HepG2 (cell line): ENCODE data around the gene SIRT7. TPM values are rescaled to one million over a fixed set of nuclear protein-coding genes. Genes with fewer than 3 reads are reported as not detected.

Experiments
- ATAC-seq: fragments of 200-7000 bp; cut with Tn5 transposase; 3 replicates; pipeline ENCODE4 v1.9.1; 2020; ENCODE audit warnings: mild to moderate bottlenecking, moderate library complexity
- BruUV-seq: library from RNA; stranded (reverse); fragments of 400-500 nt; replicated peaks from 2 replicates; lab custom pipeline; 2021; lab: Mats Ljungman, UMichigan
- CTCF ChIA-PET: fragments of 300-600 bp; formaldehyde crosslinking; extraction: SDS; loops from one replicate; lab custom pipeline; 2021; ENCODE audit warnings: low total read pairs, inconsistent platforms, low intra/inter-chr PET ratio; lab: Yijun Ruan, JAX
- POLR2A ChIA-PET: fragments of 350-600 bp; sonication (Branson Sonifier 250); formaldehyde crosslinking; loops from one replicate; lab custom pipeline; 2020; ENCODE audit warnings: antibody characterized with exemption, inconsistent platforms; lab: Yijun Ruan, JAX
- DNase-seq: peaks from one replicate; pipeline ENCODE4 v3.0.0-alpha.2; 2015; ENCODE audit warnings: low spot score
- FAIRE-seq: peaks from 3 replicates; lab custom pipeline; 2011; peaks lifted over from hg19 to GRCh38; lab: Jason Lieb, UNC
- H2AFZ ChIP-seq: one replicate; pipeline ENCODE4 v1.6.1; 2011; ENCODE audit warnings: low read length, inconsistent platforms
- H3K27ac ChIP-seq: fragments of 300-600 bp; 3 replicates; pipeline ENCODE4 v1.8.0; 2011; ENCODE audit warnings: mixed run types, mild to moderate bottlenecking, mixed read lengths, low read length, inconsistent platforms; ENCODE audit not compliant: insufficient read depth; ENCODE audit errors: extremely low read length
- H3K27me3 ChIP-seq, 2 experiments: fragments of 200-600 bp in 1 of 2; 2 replicates in 1 of 2; 3 replicates in 1 of 2; pipeline versions ENCODE4 v1.6.0 to v1.8.0; 2011; ENCODE audit warnings: low read length in 2 of 2, mild to moderate bottlenecking in 2 of 2, moderate library complexity in 2 of 2, inconsistent platforms in 1 of 2; ENCODE audit not compliant: insufficient read depth in 2 of 2, control insufficient read depth in 1 of 2
- H3K36me3 ChIP-seq, 2 experiments: fragments of 200-600 bp in 1 of 2; replicated peaks in 1 of 2; 2 replicates in 1 of 2; 3 replicates in 1 of 2; pipeline versions ENCODE4 v1.5.1 to v1.8.0; 2011; ENCODE audit warnings: low read length in 2 of 2, inconsistent platforms in 1 of 2; ENCODE audit not compliant: insufficient read depth in 2 of 2, control insufficient read depth in 1 of 2
- H3K4me1 ChIP-seq: 2 replicates; pipeline ENCODE4 v1.5.1; 2012; ENCODE audit warnings: low read length, inconsistent platforms; ENCODE audit not compliant: insufficient read depth
- H3K4me2 ChIP-seq: 2 replicates; pipeline ENCODE4 v1.6.0; 2011; ENCODE audit warnings: low read depth, low read length, inconsistent platforms
- H3K4me3 ChIP-seq, 3 experiments: fragments of 200-600 bp in 1 of 3; sonication (generic), shearing (Covaris generic) in 1 of 3; replicated peaks in 1 of 3; 2 replicates each; pipeline ENCODE4 v1.5.1; 2011 to 2016; ENCODE audit warnings: low read length in 3 of 3, inconsistent platforms in 2 of 3, low read depth in 2 of 3, mild to moderate bottlenecking in 2 of 3, control low read depth in 1 of 3, mixed read lengths in 1 of 3; ENCODE audit not compliant: insufficient read depth in 1 of 3
- H3K79me2 ChIP-seq: one replicate; pipeline ENCODE4 v1.6.1; 2011; ENCODE audit warnings: low read length, inconsistent platforms; ENCODE audit not compliant: insufficient read depth
- H3K9ac ChIP-seq: 2 replicates; pipeline ENCODE4 v1.6.0; 2011; ENCODE audit warnings: mild to moderate bottlenecking, low read depth, low read length, inconsistent platforms; ENCODE audit not compliant: insufficient read depth
- H3K9me3 ChIP-seq: 2 replicates; pipeline ENCODE4 v1.5.1; 2012; ENCODE audit warnings: mild to moderate bottlenecking, low read length
- H4K20me1 ChIP-seq: 2 replicates; pipeline ENCODE4 v1.6.0; 2011; ENCODE audit warnings: inconsistent platforms, mild to moderate bottlenecking, low read length, moderate library complexity; ENCODE audit not compliant: insufficient read depth
- AGO1 ChIP-seq: fragments of 200-400 bp; formaldehyde crosslinking; IDR thresholded peaks from 2 replicates; pipeline ENCODE4 v1.6.1; 2017; ENCODE audit warnings: mild to moderate bottlenecking, low read depth, low read length, moderate library complexity; ENCODE audit not compliant: poor library complexity, severe bottlenecking
- AGO2 ChIP-seq: fragments of 200-400 bp; formaldehyde crosslinking; optimal IDR thresholded peaks from 2 replicates; pipeline ENCODE3; 2017; ENCODE audit warnings: mild to moderate bottlenecking, low read depth, low read length, moderate library complexity
- ATF7-NPFF ChIP-seq: sonication (generic); formaldehyde crosslinking; IDR thresholded peaks from 2 replicates; pipeline ENCODE4 v1.8.1; 2023; ENCODE audit warnings: mild to moderate bottlenecking, low read depth, missing genetic modification reagents, moderate library complexity
- CHCHD3 ChIP-seq: sonication (generic); formaldehyde crosslinking; IDR thresholded peaks from 2 replicates; pipeline ENCODE4 v1.8.0; 2022; ENCODE audit warnings: mild to moderate bottlenecking, missing genetic modification reagents, moderate library complexity
- GATAD1 ChIP-seq: IDR thresholded peaks from 2 replicates; pipeline ENCODE4 v1.6.1; 2016; ENCODE audit warnings: missing genetic modification reagents, missing compliant biosample characterization
- HOXA3 ChIP-seq: sonication (generic); formaldehyde crosslinking; IDR thresholded peaks from 2 replicates; pipeline ENCODE4 v1.5.0; 2020; ENCODE audit warnings: missing genetic modification reagents
- POLR2A ChIP-seq, 2 experiments: IDR thresholded peaks; 2 replicates each; pipeline ENCODE4 v1.6.1; 2011; ENCODE audit warnings: low read depth in 2 of 2, low read length in 2 of 2, mild to moderate bottlenecking in 1 of 2, moderate library complexity in 1 of 2; ENCODE audit not compliant: insufficient read depth in 1 of 2
- POLR2AphosphoS2 ChIP-seq: IDR thresholded peaks from 2 replicates; pipeline ENCODE4 v1.6.1; 2011; ENCODE audit warnings: low read depth, low read length, improper control_type of control experiment
- POLR2G ChIP-seq: fragments of 200-400 bp; formaldehyde crosslinking; IDR thresholded peaks from 2 replicates; pipeline ENCODE4 v1.6.1; 2018; ENCODE audit warnings: mild to moderate bottlenecking, low read depth, low read length, moderate library complexity
- RCOR2 ChIP-seq: IDR thresholded peaks from 2 replicates; pipeline ENCODE4 v1.6.1; 2016; ENCODE audit warnings: missing biosample characterization, missing genetic modification reagents
- SALL1 ChIP-seq: sonication (generic); formaldehyde crosslinking; IDR thresholded peaks from 2 replicates; pipeline ENCODE4 v1.8.0; 2022; ENCODE audit warnings: mild to moderate bottlenecking, missing genetic modification reagents
- SALL2 ChIP-seq: sonication (generic); formaldehyde crosslinking; IDR thresholded peaks from 2 replicates; pipeline ENCODE4 v1.8.1; 2023; ENCODE audit warnings: mild to moderate bottlenecking, missing genetic modification reagents, inconsistent platforms
- SOX6 ChIP-seq, 2 experiments: fragments of 450-650 bp in 1 of 2; sonication (generic) in 1 of 2; formaldehyde crosslinking in 1 of 2; IDR thresholded peaks; 2 replicates each; pipeline versions ENCODE4 v1.4.0 to v1.6.1; 2017 to 2020; ENCODE audit warnings: antibody characterized with exemption in 1 of 2, mild to moderate bottlenecking in 1 of 2, missing genetic modification reagents in 1 of 2
- SRSF9 ChIP-seq: fragments of 200-400 bp; formaldehyde crosslinking; IDR thresholded peaks from 2 replicates; pipeline ENCODE4 v1.6.1; 2018; ENCODE audit warnings: borderline replicate concordance, mild to moderate bottlenecking, low read depth, low read length; ENCODE audit not compliant: insufficient read depth, poor library complexity, severe bottlenecking
- ZNF564 ChIP-seq: sonication (generic); formaldehyde crosslinking; IDR thresholded peaks from 2 replicates; pipeline ENCODE4 v1.8.1; 2023; ENCODE audit warnings: mild to moderate bottlenecking, missing genetic modification reagents
- ZNF574 ChIP-seq: sonication (generic); formaldehyde crosslinking; IDR thresholded peaks from 2 replicates; pipeline ENCODE4 v1.4.0; 2020; ENCODE audit warnings: missing genetic modification reagents
- ZNF747 ChIP-seq: sonication (generic); formaldehyde crosslinking; IDR thresholded peaks from 2 replicates; pipeline ENCODE4 v1.8.1; 2023; ENCODE audit warnings: missing genetic modification reagents, mild to moderate bottlenecking, borderline replicate concordance
- WGBS: methylation state at CpG from one replicate; pipeline ENCODE4 v1.1.6; 2017; ENCODE audit warnings: low lambda C conversion rate; 5-methylcytosine and 5-hydroxymethylcytosine counted together
- in situ Hi-C: cut with HindIII; loops from 2 replicates; pipeline ENCODE4 v1.10.0; 2017; ENCODE audit warnings: low pct_unique_long_range_greater_than_20kb; ENCODE audit not compliant: extremely low pct_ligation_motif_present
- intact Hi-C: fragments of 100-400 bp; cut with micrococcal nuclease; formaldehyde crosslinking; loops from one replicate; pipeline ENCODE4 v1.10.0; 2022; ENCODE audit not compliant: unreplicated experiment
- polyA plus RNA-seq, 8 experiments: library from polyadenylated mRNA; depleted of rRNA in 3 of 8; stranded (reverse) in 7 of 8; unstranded in 1 of 8; fragments of >200 nt; fragmentation: Illumina TruSeq in 4 of 8; extraction: Trizol in 4 of 8; gene quantifications; 2 replicates each; pipeline versions ENCODE4 v1.2.1 to v1.2.3, GENCODE V29; 2011 to 2016; ENCODE audit warnings: low read depth in 4 of 8, missing spikeins in 1 of 8, mixed read lengths in 1 of 8; ENCODE audit not compliant: insufficient read depth in 1 of 8
- total RNA-seq, 5 experiments: library from RNA; depleted of rRNA; stranded (reverse); fragments of >200 nt; fragmentation: Illumina TruSeq; extraction: Trizol; gene quantifications; 2 replicates each; pipeline ENCODE4 v1.2.3, GENCODE V29; 2016; ENCODE audit warnings: low read depth in 1 of 5
- TF ChIP-seq, protein P1 (sequence below): IDR thresholded peaks from 2 replicates; pipeline ENCODE4 v1.4.0; 2020; ENCODE audit warnings: mild to moderate bottlenecking, missing genetic modification reagents

Gene SIRT7
- total and polyA plus RNA-seq, 2 of the 13 experiments (the other 11 are each of a cell fraction or from before 2014, with no cell fraction given), result 8.3 to 24.8 TPM

DNA sequence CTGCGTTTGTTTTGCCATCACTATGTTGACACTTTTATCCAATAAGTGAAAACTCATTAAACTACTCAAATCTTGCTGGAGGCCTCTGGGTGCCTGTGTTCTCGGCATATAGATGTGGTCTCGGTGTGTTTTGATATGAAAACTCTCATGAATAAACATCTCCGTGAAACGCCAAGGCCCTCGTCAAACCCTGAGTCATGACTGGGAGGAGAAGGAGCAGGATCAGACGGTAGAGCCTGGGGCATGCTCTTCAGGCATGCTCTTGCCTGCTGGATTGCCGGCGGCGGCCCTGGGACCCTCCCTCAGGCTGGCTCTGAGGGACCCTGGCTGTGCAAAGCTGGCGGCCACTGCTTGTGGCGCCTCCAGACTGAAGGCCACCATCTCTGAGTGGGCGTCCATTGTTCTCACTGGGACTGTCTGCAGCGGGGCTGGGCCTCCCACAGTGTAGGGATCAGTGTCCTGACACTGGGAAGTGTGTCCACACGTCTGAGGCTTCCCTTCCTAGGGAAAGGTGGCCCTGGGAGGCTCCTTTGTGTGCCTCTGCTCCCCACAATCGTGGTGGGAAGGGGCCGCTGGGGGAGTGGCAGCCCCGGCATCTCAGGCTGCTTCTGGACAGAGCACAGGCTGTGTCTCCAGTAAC, 17.7 kb downstream of the SIRT7 start:
- no peak overlapping the region for H3K4me3 ChIP-seq
- CTCF ChIA-PET, result no interaction called here
- peak overlapping the region; percentile 6 for H3K27ac ChIP-seq
- POLR2A ChIA-PET, result interaction anchor here (2.8 kb wide), 1 partner anchor 10 kb away, joined by 16 read pairs; the partner anchor contains the start of gene PCYT2
- H3K36me3 ChIP-seq, result peaks cover 22 to 44% of the 10 kb centered on the region in 2 experiments
- intact Hi-C loops, result no loop called here
- no peak overlapping the region for H3K4me2 ChIP-seq
- BruUV-seq, result no TSS peak
- no peak overlapping the region for H2AFZ ChIP-seq
- no peaks in the 10 kb centered on the region for H3K27me3 ChIP-seq
- peak; percentile 34 for FAIRE-seq
- in situ Hi-C loops, result no loop called here
- no peaks in the 10 kb centered on the region for H3K79me2 ChIP-seq
- DNase-seq, result no peak
- 94% methylated on average over 12 of the region's 18 CpGs for WGBS
- peak; percentile 3 for ATAC-seq
- H3K9ac ChIP-seq, result no peak overlapping the region
- H3K4me1 ChIP-seq, result peaks cover 16% of the 10 kb centered on the region
- peaks cover 5% of the 10 kb centered on the region; the same call in 1 of the 2 replicates for H4K20me1 ChIP-seq
- H3K9me3 ChIP-seq, result no peaks in the 10 kb centered on the region
- TF ChIP-seq RCOR2 (CRISPR knock-in tag), result no peak
- TF ChIP-seq AGO1, result peak; percentile 96
- 0 out of 2 replicates have a peak, but pooled peaks have one; percentile 9 for TF ChIP-seq ZNF574 (CRISPR knock-in tag)
- 0 out of 2 replicates have a peak, but pooled peaks have one; percentile 17 for TF ChIP-seq HOXA3 (CRISPR knock-in tag)
- TF ChIP-seq POLR2A (IDR thresholded peaks at IDR 0.05; ENCODE audit: insufficient read depth in 1 of 2, low read depth in 2 of 2, low read length in 2 of 2), result peak in 1 of 2 experiments; percentile 57; a peak in 2 of 4 replicates
- no peak for TF ChIP-seq SRSF9
- 0 out of 2 replicates have a peak, but pooled peaks have one; percentile 13 for TF ChIP-seq ZNF564 (CRISPR knock-in tag)
- peak; percentile 8; the same call in 1 of the 2 replicates for TF ChIP-seq POLR2AphosphoS2
- 0 out of 2 replicates have a peak, but pooled peaks have one; percentile 29 for TF ChIP-seq ZNF747
- TF ChIP-seq SALL2, result no peak
- TF ChIP-seq POLR2G, result peak; percentile 49
- TF ChIP-seq ATF7-NPFF (CRISPR knock-in tag), result 0 out of 2 replicates have a peak, but pooled peaks have one; percentile 22
- TF ChIP-seq CHCHD3 (CRISPR knock-in tag), result peak; percentile 42; the same call in 1 of the 2 replicates
- no peak for TF ChIP-seq SOX6 (IDR thresholded peaks at IDR 0.05)
- TF ChIP-seq SOX6 (CRISPR knock-in tag; IDR thresholded peaks at IDR 0.05), result 0 out of 2 replicates have a peak, but pooled peaks have one; percentile 8
- TF ChIP-seq SALL1 (CRISPR knock-in tag), result no peak
- TF ChIP-seq AGO2, result peak; percentile 92
- TF ChIP-seq, protein P1, sequence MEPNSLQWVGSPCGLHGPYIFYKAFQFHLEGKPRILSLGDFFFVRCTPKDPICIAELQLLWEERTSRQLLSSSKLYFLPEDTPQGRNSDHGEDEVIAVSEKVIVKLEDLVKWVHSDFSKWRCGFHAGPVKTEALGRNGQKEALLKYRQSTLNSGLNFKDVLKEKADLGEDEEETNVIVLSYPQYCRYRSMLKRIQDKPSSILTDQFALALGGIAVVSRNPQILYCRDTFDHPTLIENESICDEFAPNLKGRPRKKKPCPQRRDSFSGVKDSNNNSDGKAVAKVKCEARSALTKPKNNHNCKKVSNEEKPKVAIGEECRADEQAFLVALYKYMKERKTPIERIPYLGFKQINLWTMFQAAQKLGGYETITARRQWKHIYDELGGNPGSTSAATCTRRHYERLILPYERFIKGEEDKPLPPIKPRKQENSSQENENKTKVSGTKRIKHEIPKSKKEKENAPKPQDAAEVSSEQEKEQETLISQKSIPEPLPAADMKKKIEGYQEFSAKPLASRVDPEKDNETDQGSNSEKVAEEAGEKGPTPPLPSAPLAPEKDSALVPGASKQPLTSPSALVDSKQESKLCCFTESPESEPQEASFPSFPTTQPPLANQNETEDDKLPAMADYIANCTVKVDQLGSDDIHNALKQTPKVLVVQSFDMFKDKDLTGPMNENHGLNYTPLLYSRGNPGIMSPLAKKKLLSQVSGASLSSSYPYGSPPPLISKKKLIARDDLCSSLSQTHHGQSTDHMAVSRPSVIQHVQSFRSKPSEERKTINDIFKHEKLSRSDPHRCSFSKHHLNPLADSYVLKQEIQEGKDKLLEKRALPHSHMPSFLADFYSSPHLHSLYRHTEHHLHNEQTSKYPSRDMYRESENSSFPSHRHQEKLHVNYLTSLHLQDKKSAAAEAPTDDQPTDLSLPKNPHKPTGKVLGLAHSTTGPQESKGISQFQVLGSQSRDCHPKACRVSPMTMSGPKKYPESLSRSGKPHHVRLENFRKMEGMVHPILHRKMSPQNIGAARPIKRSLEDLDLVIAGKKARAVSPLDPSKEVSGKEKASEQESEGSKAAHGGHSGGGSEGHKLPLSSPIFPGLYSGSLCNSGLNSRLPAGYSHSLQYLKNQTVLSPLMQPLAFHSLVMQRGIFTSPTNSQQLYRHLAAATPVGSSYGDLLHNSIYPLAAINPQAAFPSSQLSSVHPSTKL (CRISPR knock-in tag), result no peak
- no peak for TF ChIP-seq GATAD1
